Stimulated activated CD4-positive, alpha-beta T cell treated with anti-CD3 and anti-CD28 coated beads, Interleukin-4, amount 100 ng/mL, for 48 hours (primary cell): ENCODE data around the gene IKZF2.

ENCODE experiments used
- DNase-seq, 2 donors: peaks; one replicate each; pipeline ENCODE4 v3.0.0-alpha.2; 2020; ENCODE audit warnings: low read depth in 2 of 2

IKZF2 gene

GRCh38 chr2:213001297-213001910, 150.0 kb downstream of the IKZF2 start:
- no peak for DNase-seq

- DNase-seq = no peak
Measured at GRCh38 chr2:212998626-212999359, 152.6 kb downstream of the IKZF2 start.

- no peak for DNase-seq
Measured at GRCh38 chr2:212997526-212998020, 153.8 kb downstream of the IKZF2 start.

GRCh38 chr2:212995920-212996319, 155.5 kb downstream of the IKZF2 start:
- DNase-seq = no peak

- no peak for DNase-seq
Measured at GRCh38 chr2:212994976-212995375, 156.4 kb downstream of the IKZF2 start.

GRCh38 chr2:212991120-212991519, 160.3 kb downstream of the IKZF2 start:
- no peak for DNase-seq

GRCh38 chr2:212990697-212991096, 160.7 kb downstream of the IKZF2 start:
- no peak for DNase-seq

GRCh38 chr2:212987492-212987891, 163.9 kb downstream of the IKZF2 start:
- DNase-seq = no peak

- DNase-seq = no peak
Measured at GRCh38 chr2:212984129-212984528, 167.3 kb downstream of the IKZF2 start.

- DNase-seq = no peak
Measured at GRCh38 chr2:212979799-212980198, 171.6 kb downstream of the IKZF2 start.

GRCh38 chr2:212979046-212979612, 172.3 kb downstream of the IKZF2 start:
- DNase-seq = no peak

GRCh38 chr2:212977152-212977551, 174.3 kb downstream of the IKZF2 start:
- DNase-seq = no peak

- no peak for DNase-seq
Measured at GRCh38 chr2:212975333-212975732, 176.1 kb downstream of the IKZF2 start.

- DNase-seq = no peak
Measured at GRCh38 chr2:212974692-212975091, 176.7 kb downstream of the IKZF2 start.

GRCh38 chr2:212973347-212973746, 178.1 kb downstream of the IKZF2 start:
- no peak for DNase-seq

GRCh38 chr2:212970132-212970531, 181.3 kb downstream of the IKZF2 start:
- no peak for DNase-seq

- DNase-seq = peak in 1 of 2 donors; percentile 2
Measured at GRCh38 chr2:212968284-212969081, 182.9 kb downstream of the IKZF2 start.

- DNase-seq = no peak
Measured at GRCh38 chr2:212966884-212967283, 184.5 kb downstream of the IKZF2 start.

- DNase-seq = no peak
Measured at GRCh38 chr2:212962691-212963090, 188.7 kb downstream of the IKZF2 start.

- no peak for DNase-seq
Measured at GRCh38 chr2:212961255-212961654, 190.2 kb downstream of the IKZF2 start.

GRCh38 chr2:212960336-212960735, 191.1 kb downstream of the IKZF2 start:
- no peak for DNase-seq

GRCh38 chr2:212959471-212960117, 191.8 kb downstream of the IKZF2 start:
- DNase-seq = no peak
